ENCODE results near the gene NOS1AP.
A peak's percentile ranks its signal among the peaks of the same experiment; 100 is the strongest.

NOS1AP gene

DNA sequence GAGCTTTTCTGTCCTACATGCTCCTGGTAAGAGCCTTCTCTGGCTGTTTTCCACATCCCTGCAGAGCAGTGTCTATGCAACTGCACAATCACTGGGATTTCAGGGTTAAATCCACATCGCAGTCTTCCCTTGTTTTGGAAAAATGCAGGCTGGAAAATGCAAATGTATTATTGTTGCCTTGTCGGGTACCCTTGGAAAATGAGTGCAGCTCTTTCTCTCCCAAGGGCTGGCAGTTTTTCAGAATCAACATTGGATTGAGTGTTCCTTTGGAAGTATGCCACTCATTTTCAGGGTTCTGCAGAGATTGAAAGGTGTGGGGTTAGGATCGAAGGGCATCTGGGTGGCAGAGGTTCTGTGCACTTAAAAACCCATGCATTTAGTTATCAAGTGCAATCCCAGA, 3.2 kb downstream of the NOS1AP start:
- no peak overlapping the region for H2BK120ac ChIP-seq (ENCODE audit: low read depth, low read length)
- H4K91ac ChIP-seq (ENCODE audit: low read length) = no peak overlapping the region
- H3K79me1 ChIP-seq (replicated peaks; ENCODE audit: low read length, poor library complexity, severe bottlenecking) = peaks cover 4% of the 10 kb centered on the region

DNA sequence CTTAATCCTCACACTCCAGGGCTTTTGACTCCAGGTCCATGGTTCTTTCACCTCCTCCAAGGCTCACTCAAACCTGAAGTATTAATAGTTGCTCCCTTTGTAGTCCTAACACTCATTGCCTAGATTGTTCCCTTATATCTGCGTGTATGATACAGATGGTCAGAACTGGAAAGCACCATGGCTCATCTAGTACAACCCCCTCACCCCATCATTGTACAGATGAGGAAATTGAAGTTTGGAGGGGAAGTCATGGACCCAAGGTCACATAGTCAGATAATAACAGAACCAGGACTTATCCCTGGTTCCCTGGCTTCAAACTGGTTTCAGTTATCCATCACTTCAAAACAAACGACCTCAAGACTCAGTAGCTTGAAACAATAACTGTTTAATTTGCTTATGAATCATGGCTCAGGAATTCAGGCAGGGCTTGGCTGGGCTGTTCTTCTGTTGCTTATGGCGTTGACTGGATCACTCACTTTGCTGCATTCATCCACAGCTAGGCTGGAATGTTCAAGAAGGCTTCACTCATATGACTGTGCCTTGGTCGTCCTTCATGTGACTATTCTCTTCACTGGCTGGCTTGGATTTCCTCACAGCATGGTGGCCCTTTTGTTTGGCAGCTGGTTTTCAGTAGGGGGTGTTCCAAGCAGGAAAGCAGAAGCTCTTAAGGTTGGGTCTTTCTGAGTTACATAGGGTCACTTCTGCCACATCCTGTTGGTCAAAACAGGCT, 5.0 kb downstream of the NOS1AP start:
- H3K27me3 ChIP-seq (ENCODE audit: control insufficient read depth in 1 of 2, insufficient read depth in 1 of 2, low read length in 2 of 2) = peaks cover 18 to 75% of the 10 kb centered on the region in 2 experiments
- peaks cover 10% of the 10 kb centered on the region for H3K4me1 ChIP-seq (ENCODE audit: control insufficient read depth, insufficient read depth, low read depth, low read length)
- H2AFZ ChIP-seq (ENCODE audit: low read depth, low read length) = no peak overlapping the region
- H3K23ac ChIP-seq (ENCODE audit: low read length in 2 of 2) = no peak overlapping the region
- no peak overlapping the region for H2BK5ac ChIP-seq (ENCODE audit: low read depth, low read length, poor library complexity, severe bottlenecking)
- no peak overlapping the region for H3K14ac ChIP-seq (ENCODE audit: low read length in 2 of 2)
- no peak overlapping the region for H4K8ac ChIP-seq (ENCODE audit: low read length)
- no peak for DNase-seq
- 82% methylated on average over 4 of the region's 4 CpGs for WGBS
- no peak overlapping the region for H3K4ac ChIP-seq (ENCODE audit: low read depth in 1 of 2, low read length in 2 of 2)
- H4K91ac ChIP-seq (ENCODE audit: low read length) = no peak overlapping the region
- no peak overlapping the region for H3K18ac ChIP-seq (ENCODE audit: low read depth in 1 of 2, low read length in 2 of 2)
- no peak overlapping the region for H2BK15ac ChIP-seq (ENCODE audit: low read depth, poor library complexity, severe bottlenecking)
- no peak overlapping the region for H2BK12ac ChIP-seq (ENCODE audit: low read length in 2 of 2)
- no peak overlapping the region for H3K27ac ChIP-seq (ENCODE audit: low read length, poor library complexity, severe bottlenecking)
- peaks cover 4% of the 10 kb centered on the region for H3K79me1 ChIP-seq (replicated peaks; ENCODE audit: low read length, poor library complexity, severe bottlenecking)
- H2BK120ac ChIP-seq (ENCODE audit: low read depth, low read length) = no peak overlapping the region
- H3K4me2 ChIP-seq (ENCODE audit: low read length, poor library complexity, severe bottlenecking) = no peak overlapping the region
- H2AK5ac ChIP-seq (ENCODE audit: low read length, severe bottlenecking) = no peak overlapping the region
- peaks cover 18% of the 10 kb centered on the region for H3K9me3 ChIP-seq (ENCODE audit: control insufficient read depth, low read length)
- H3K36me3 ChIP-seq (ENCODE audit: control insufficient read depth in 1 of 2, insufficient read depth in 2 of 2, low read depth in 1 of 2, low read length in 2 of 2) = no peaks in the 10 kb centered on the region
- H3K9ac ChIP-seq (ENCODE audit: low read length) = no peak overlapping the region
- no peak overlapping the region for H3K4me3 ChIP-seq (ENCODE audit: insufficient read depth in 1 of 2, low read depth in 1 of 2, low read length in 2 of 2)

More for the DNA sequence above, 3.2 kb downstream of the NOS1AP start:
- DNase-seq = no peak
- peaks cover 11% of the 10 kb centered on the region for H3K4me1 ChIP-seq (ENCODE audit: control insufficient read depth, insufficient read depth, low read depth, low read length)
- no peak overlapping the region for H2AK5ac ChIP-seq (ENCODE audit: low read length, severe bottlenecking)
- H3K4me3 ChIP-seq (ENCODE audit: insufficient read depth in 1 of 2, low read depth in 1 of 2, low read length in 2 of 2) = no peak overlapping the region
- H3K9me3 ChIP-seq (ENCODE audit: control insufficient read depth, low read length) = peaks cover 18% of the 10 kb centered on the region
- H4K8ac ChIP-seq (ENCODE audit: low read length) = no peak overlapping the region
- H2BK5ac ChIP-seq (ENCODE audit: low read depth, low read length, poor library complexity, severe bottlenecking) = no peak overlapping the region
- no peak overlapping the region for H3K23ac ChIP-seq (ENCODE audit: low read length in 2 of 2)
- no peak overlapping the region for H3K18ac ChIP-seq (ENCODE audit: low read depth in 1 of 2, low read length in 2 of 2)
- peaks cover 18 to 84% of the 10 kb centered on the region in 2 experiments for H3K27me3 ChIP-seq (ENCODE audit: control insufficient read depth in 1 of 2, insufficient read depth in 1 of 2, low read length in 2 of 2)
- H2BK12ac ChIP-seq (ENCODE audit: low read length in 2 of 2) = no peak overlapping the region
- no peak overlapping the region for H3K4me2 ChIP-seq (ENCODE audit: low read length, poor library complexity, severe bottlenecking)
- no peak overlapping the region for H3K9ac ChIP-seq (ENCODE audit: low read length)
- H3K27ac ChIP-seq (ENCODE audit: low read length, poor library complexity, severe bottlenecking) = no peak overlapping the region
- H3K14ac ChIP-seq (ENCODE audit: low read length in 2 of 2) = no peak overlapping the region
- no peak overlapping the region for H2BK15ac ChIP-seq (ENCODE audit: low read depth, poor library complexity, severe bottlenecking)
- H3K36me3 ChIP-seq (ENCODE audit: control insufficient read depth in 1 of 2, insufficient read depth in 2 of 2, low read depth in 1 of 2, low read length in 2 of 2) = no peaks in the 10 kb centered on the region
- WGBS = 95% methylated on average over 2 of the region's 3 CpGs
- no peak overlapping the region for H3K4ac ChIP-seq (ENCODE audit: low read depth in 1 of 2, low read length in 2 of 2)
- H2AFZ ChIP-seq (ENCODE audit: low read depth, low read length) = no peak overlapping the region

- H3K36me3 ChIP-seq (ENCODE audit: control insufficient read depth in 1 of 2, insufficient read depth in 2 of 2, low read depth in 1 of 2, low read length in 2 of 2) = no peaks in the 10 kb centered on the region
- peaks cover under 1% of the 10 kb centered on the region for H3K4me1 ChIP-seq (ENCODE audit: control insufficient read depth, insufficient read depth, low read depth, low read length)
- H3K9ac ChIP-seq (ENCODE audit: low read length) = no peak overlapping the region
- no peak for DNase-seq
- H3K27me3 ChIP-seq (ENCODE audit: control insufficient read depth in 1 of 2, insufficient read depth in 1 of 2, low read length in 2 of 2) = peaks cover 10 to 63% of the 10 kb centered on the region in 2 experiments
- peaks cover 18% of the 10 kb centered on the region for H3K9me3 ChIP-seq (ENCODE audit: control insufficient read depth, low read length)
- no peak overlapping the region for H3K23ac ChIP-seq (ENCODE audit: low read length in 2 of 2)
- WGBS = 76% methylated on average over 3 of the region's 3 CpGs
- H3K79me1 ChIP-seq (replicated peaks; ENCODE audit: low read length, poor library complexity, severe bottlenecking) = peaks cover 2% of the 10 kb centered on the region
- no peak overlapping the region for H2BK15ac ChIP-seq (ENCODE audit: low read depth, poor library complexity, severe bottlenecking)
- no peak overlapping the region for H3K18ac ChIP-seq (ENCODE audit: low read depth in 1 of 2, low read length in 2 of 2)
- H3K4me3 ChIP-seq (ENCODE audit: insufficient read depth in 1 of 2, low read depth in 1 of 2, low read length in 2 of 2) = no peak overlapping the region
- H2BK120ac ChIP-seq (ENCODE audit: low read depth, low read length) = no peak overlapping the region
- no peak overlapping the region for H3K4ac ChIP-seq (ENCODE audit: low read depth in 1 of 2, low read length in 2 of 2)
- H3K27ac ChIP-seq (ENCODE audit: low read length, poor library complexity, severe bottlenecking) = no peak overlapping the region
- H3K4me2 ChIP-seq (ENCODE audit: low read length, poor library complexity, severe bottlenecking) = no peak overlapping the region
- no peak overlapping the region for H2AFZ ChIP-seq (ENCODE audit: low read depth, low read length)
- H2AK5ac ChIP-seq (ENCODE audit: low read length, severe bottlenecking) = no peak overlapping the region
- H4K91ac ChIP-seq (ENCODE audit: low read length) = no peak overlapping the region
- peak overlapping the region; percentile 50 for H4K8ac ChIP-seq (ENCODE audit: low read length)
- H2BK12ac ChIP-seq (ENCODE audit: low read length in 2 of 2) = no peak overlapping the region
- H3K14ac ChIP-seq (ENCODE audit: low read length in 2 of 2) = no peak overlapping the region
- no peak overlapping the region for H2BK5ac ChIP-seq (ENCODE audit: low read depth, low read length, poor library complexity, severe bottlenecking)
Observed at GRCh38 chr1:162075862-162076261, 6.4 kb downstream of the NOS1AP start.

GRCh38 chr1:162077648-162078299, 8.3 kb downstream of the NOS1AP start:
- H2BK5ac ChIP-seq (ENCODE audit: low read depth, low read length, poor library complexity, severe bottlenecking) = no peak overlapping the region
- no peak overlapping the region for H3K23ac ChIP-seq (ENCODE audit: low read length in 2 of 2)
- H3K4ac ChIP-seq (ENCODE audit: low read depth in 1 of 2, low read length in 2 of 2) = no peak overlapping the region
- no peak overlapping the region for H2BK120ac ChIP-seq (ENCODE audit: low read depth, low read length)
- peak overlapping the region in 1 of 2 experiments; percentile 37 for H3K18ac ChIP-seq (ENCODE audit: low read depth in 1 of 2, low read length in 2 of 2)
- no peak overlapping the region for H4K91ac ChIP-seq (ENCODE audit: low read length)
- no peak overlapping the region for H3K9ac ChIP-seq (ENCODE audit: low read length)
- H2BK12ac ChIP-seq (ENCODE audit: low read length in 2 of 2) = no peak overlapping the region
- no peak overlapping the region for H3K27ac ChIP-seq (ENCODE audit: low read length, poor library complexity, severe bottlenecking)
- H3K4me1 ChIP-seq (ENCODE audit: control insufficient read depth, insufficient read depth, low read depth, low read length) = peaks cover 5% of the 10 kb centered on the region
- WGBS = 95% methylated on average over 1 of the region's 1 CpG
- H3K36me3 ChIP-seq (ENCODE audit: control insufficient read depth in 1 of 2, insufficient read depth in 2 of 2, low read depth in 1 of 2, low read length in 2 of 2) = no peaks in the 10 kb centered on the region
- H3K4me3 ChIP-seq (ENCODE audit: insufficient read depth in 1 of 2, low read depth in 1 of 2, low read length in 2 of 2) = no peak overlapping the region
- no peak overlapping the region for H2AK5ac ChIP-seq (ENCODE audit: low read length, severe bottlenecking)
- H3K9me3 ChIP-seq (ENCODE audit: control insufficient read depth, low read length) = peaks cover 18% of the 10 kb centered on the region
- no peak for DNase-seq
- H3K4me2 ChIP-seq (ENCODE audit: low read length, poor library complexity, severe bottlenecking) = no peak overlapping the region
- no peak overlapping the region for H3K14ac ChIP-seq (ENCODE audit: low read length in 2 of 2)
- H3K27me3 ChIP-seq (ENCODE audit: control insufficient read depth in 1 of 2, insufficient read depth in 1 of 2, low read length in 2 of 2) = peaks cover 2 to 44% of the 10 kb centered on the region in 2 experiments
- peaks cover 2% of the 10 kb centered on the region for H3K79me1 ChIP-seq (replicated peaks; ENCODE audit: low read length, poor library complexity, severe bottlenecking)
- H2AFZ ChIP-seq (ENCODE audit: low read depth, low read length) = no peak overlapping the region
- H2BK15ac ChIP-seq (ENCODE audit: low read depth, poor library complexity, severe bottlenecking) = no peak overlapping the region
- H4K8ac ChIP-seq (ENCODE audit: low read length) = no peak overlapping the region
